HG02970 (cell line): Measurements from ENCODE around the gene GOLGA3.
A peak's percentile ranks its signal among the peaks of the same experiment; 100 is the strongest.
"Not testable (repeated sequence)": the region's sequence is repeated elsewhere in the genome, so short reads cannot be mapped to it uniquely, and the experiment has no call there.

Source experiments
- ATAC-seq: cut with Tn5 transposase; IDR thresholded peaks from one replicate; pipeline ENCODE4 v1.9.1; 2021; ENCODE audit warnings: mild to moderate bottlenecking, moderate library complexity, moderate number of reproducible peaks; ENCODE audit not compliant: unreplicated experiment, low FRiP score

Gene GOLGA3

DNA sequence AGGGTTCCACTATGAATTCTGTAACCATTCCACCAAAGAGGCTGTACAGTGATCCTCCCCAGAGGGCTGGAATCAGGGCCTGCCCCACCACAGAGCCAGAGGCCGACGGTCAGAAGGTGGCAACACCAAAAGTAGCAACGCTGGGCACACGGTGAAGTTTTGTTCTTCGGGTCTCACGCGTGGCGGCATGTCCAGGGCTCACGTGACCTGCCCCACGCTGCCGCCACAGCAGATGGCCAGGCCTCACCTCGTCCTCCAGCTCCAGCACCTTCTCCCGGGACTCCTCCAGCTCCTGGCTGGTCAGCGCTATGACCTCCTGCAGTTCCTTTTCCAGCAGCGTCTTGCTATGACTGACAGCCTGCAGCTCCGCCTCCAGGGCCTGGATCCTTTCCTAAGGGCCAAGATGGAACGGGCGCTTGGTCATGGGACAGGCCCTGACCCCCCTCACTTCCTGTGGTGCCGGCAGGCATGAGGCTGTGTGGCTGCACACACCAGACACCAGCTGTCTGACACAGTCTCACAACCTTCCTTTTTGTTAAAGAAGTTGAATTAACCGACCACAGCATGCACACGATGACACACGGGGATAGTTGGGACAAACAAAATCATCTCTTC is 44.6 kb downstream of the GOLGA3 start:
- no peak for ATAC-seq

- ATAC-seq = no peak
Measured at GRCh38 chr12:132781938-132782337, 46.7 kb downstream of the GOLGA3 start.

DNA sequence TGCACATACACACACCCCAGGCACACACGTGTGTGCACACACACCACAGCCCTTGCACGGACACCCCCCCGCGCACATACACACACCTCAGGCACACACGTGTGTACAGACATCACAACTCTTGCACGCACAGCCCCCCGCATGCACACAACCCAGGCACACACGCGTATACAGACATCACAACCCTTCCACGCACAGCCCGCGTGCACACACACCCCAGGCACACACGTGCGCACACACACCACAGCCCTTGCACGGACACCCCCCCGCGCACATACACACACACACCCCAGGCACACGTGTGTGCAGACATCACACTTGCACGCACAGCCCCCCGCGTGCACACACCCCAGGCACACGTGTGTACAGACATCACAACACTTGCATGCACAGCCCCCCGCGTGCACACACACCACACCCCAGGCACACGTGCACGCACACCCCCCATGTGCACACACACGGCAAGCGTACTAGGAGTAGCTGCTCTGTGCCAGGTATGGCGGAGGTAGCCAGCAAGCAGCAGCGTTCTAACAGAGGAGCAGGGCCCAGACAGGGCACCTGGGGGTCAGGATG is 48.8 kb downstream of the GOLGA3 start:
- ATAC-seq = no peak

DNA sequence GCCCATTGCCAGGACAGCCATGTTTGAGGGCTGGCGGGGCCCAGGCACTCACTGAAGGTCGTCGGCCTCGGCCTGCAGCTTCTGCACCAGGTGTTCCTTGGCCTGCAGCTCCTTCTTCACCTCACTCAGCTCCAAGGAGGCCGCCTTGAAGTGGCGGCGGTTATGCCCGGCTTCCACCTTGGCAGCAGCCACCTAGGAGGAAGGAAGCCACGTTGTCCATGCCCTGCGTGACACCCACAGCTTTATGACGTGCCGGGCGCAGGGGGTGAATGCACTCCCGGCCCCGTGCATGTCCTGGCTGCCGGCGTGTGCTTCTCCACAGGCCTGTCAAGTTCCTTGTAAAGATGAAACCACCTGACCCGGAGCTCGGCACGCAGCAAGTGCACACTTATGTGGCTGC is 51.1 kb downstream of the GOLGA3 start:
- no peak for ATAC-seq

- no peak for ATAC-seq
Measured at GRCh38 chr12:132776816-132777568, 51.7 kb downstream of the GOLGA3 start.

- not testable (repeated sequence) for ATAC-seq
Measured at GRCh38 chr12:132776230-132776625, 52.4 kb downstream of the GOLGA3 start.

DNA sequence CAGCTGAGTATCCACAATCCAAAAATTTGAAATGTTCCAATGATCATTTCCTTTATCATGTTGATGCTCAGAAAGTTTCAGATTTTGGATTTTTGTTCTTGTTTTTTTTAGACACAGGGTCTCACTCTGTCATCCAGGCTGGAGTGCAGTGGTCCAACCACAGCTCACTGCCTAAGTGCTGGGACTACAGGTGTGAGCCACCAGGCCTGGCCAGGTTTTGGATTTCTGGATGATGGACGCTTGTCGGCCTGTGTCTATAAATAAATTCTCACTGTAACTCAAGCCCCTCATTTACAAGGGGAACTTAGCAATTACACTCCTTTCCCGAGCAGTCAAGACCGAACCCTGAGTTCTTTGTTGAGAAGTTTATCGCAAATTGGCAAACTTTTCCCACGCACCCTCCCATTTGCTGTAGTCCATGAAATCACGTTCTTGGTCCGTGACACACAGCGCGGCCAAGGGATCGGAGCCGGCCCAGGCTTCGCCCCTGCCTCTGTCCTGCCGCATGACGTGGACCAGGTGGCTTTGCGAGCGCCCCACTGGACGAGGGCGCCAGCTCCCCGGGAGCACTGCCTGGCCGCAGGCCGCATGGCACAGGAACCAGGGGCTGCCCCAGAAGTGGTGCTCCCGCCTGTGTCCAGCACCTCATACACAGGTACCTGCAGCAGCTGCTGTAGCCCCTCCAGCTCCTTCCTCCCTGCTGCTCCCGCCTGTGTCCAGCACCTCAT is 53.0 kb downstream of the GOLGA3 start:
- ATAC-seq = no peak

DNA sequence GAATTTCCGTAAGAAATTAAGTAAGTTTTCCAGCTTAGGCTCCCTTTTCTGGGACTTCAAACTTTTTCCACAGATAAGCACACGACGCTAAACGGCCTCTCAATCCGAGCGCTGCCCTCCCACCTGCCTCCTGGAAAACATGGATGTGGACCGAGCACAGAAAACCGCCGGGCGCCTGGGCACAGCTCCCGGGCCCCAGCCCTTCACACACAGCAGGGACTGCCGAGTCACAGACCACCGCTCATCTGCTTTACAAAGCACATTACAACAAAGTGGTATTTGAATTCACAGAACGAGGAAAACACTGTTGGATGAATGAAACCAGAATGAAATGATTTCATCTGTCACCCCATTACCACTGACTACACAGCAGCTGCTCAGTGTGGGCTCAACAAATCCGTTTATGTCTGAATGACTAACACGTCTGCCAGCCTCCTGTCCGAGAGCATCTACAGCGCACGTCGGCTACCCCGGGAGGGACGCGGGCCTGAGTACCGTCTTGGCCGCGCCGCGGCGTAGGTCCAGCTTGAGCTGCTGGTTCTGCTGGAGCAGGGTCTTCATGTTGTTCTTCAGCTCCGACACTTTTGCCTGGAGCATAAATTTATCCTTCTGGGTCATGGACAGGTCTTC is 53.9 kb downstream of the GOLGA3 start:
- ATAC-seq = no peak

DNA sequence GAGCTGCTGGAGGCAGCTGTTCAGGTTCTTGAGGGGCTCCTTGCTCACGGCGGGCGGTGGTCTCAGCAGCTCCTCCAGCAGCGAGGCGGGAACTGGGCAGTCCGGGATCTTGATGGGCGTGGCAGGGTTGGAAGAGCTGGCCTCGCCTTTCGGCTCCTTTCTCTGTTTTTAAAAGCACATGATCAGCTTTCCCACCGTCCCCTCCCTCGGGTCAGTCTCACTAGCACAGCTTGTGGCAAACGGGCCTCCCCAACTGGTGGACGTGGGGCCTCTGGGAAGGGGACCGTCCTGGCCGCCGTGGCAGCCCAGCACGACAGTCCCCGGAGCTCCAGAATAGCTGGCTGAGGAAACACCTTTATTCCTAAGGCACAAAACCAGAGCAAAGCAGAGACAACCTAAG is 54.5 kb downstream of the GOLGA3 start:
- ATAC-seq = no peak

DNA sequence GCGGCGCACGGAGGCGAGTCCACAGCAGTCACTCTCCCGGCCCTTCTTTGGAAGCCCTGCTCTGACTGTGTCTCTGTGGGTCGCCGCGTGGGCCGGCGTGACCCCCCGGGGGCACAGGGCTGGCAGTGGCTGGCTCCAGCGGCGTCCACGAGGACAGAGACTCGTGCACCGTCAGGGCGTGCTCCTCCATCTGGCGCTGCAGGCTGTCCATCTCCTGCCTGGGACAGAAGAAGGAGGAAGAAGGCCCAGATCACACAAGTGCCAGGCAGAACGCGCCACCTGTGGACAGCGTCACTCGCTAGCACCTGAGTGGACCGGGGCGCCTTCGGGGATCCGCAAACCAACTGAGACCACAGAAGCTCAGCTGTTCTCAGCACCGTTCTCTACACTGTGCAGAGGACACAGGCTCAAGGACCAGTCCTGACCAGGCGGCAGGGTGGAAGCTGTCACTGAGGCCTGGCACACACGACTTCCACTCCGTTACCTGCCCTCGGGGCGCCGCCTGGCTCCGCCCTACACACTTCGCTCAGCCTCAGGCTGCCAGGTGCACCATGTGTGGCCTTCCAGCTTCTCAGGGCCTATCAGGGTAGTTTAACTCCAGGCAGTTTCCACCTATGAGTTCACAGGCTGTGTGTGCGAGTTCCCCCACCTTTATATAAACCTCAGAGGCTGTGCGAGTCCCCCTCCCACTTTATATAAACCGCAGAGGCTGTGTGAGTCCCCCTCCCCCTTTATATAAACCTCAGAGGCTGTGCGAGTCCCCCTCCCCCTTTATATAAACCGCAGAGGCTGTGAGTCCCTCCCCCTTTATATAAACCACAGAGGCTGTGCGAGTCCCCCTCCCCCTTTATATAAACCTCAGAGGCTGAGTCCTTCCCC is 55.4 kb downstream of the GOLGA3 start:
- ATAC-seq = no peak

DNA sequence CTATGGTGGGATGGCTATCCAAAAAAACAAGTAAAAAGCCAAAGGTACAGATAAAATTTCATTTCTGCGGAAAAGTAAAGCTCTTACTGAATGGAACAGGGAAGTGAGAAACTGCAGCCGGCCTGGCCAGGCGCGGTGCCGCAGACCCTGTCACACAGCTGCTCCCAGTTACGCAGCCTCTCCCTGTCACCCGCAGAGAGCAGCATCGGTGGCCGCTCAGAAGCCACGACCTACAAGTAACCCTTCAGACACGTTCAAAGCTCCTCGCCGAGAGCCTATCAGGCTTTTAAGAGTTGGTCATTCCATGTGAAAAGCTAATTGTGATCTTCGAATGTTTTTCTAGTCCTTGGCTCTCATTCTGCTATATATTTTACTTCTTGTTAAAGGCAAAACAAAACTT is 56.1 kb downstream of the GOLGA3 start:
- ATAC-seq = no peak

DNA sequence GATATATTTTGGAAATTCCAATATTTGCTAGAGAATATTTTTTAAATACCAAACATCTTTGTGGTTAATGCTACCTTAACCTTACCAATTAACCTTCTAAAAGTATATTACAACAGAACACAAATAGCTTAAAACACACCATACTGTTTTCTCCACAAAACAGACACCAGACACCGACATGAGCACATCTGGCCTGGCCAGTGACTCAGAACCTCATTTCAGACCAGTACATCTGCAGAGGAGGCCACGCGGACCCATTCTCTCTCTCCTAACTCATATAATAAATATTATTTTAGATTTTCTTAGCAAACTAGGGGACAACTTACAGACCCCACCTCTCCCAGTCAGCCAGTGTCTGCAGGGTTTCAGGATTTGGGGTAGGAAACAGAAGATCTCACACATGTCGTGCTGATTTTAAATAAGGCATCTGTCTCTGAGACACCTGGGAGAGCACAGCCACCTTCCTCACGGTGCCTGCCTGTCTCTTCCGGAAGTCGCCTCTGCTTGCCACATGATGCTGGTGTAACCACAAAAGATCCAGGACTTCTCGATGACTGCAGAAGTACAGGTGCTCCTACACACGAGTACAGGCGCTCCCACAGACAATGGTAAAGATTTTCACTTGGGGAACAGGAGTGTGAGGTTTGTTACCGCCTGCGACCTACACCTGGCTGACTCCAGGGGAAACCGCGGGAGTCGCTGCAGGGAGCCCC is 57.4 kb downstream of the GOLGA3 start:
- no peak for ATAC-seq

GRCh38 chr12:132766380-132767085 is 62.1 kb downstream of the GOLGA3 start:
- ATAC-seq = no peak

DNA sequence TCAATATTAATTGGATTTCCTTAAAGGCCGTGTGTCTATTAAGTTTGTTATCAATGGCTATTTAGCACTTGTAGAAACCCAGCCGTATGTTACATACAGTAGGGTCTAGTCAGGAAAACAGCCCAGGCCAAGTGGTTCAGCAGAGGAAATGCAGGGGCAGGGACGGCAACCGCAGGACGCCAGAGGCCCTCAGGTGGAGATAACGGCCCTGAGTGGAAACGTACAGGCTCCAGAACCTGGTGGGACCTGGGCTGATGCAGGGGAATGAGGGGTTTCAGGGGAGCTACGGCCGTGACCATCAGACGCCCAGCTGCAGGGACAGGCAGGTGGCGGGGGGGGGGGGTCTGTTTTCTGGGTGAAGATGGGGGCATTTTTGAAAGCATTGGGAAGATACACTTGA is 63.3 kb downstream of the GOLGA3 start:
- ATAC-seq = no peak

GRCh38 chr12:132764231-132764630 is 64.4 kb downstream of the GOLGA3 start:
- no peak for ATAC-seq

- ATAC-seq = peak; percentile 63
Measured at GRCh38 chr12:132761921-132762583, 66.6 kb downstream of the GOLGA3 start.

DNA sequence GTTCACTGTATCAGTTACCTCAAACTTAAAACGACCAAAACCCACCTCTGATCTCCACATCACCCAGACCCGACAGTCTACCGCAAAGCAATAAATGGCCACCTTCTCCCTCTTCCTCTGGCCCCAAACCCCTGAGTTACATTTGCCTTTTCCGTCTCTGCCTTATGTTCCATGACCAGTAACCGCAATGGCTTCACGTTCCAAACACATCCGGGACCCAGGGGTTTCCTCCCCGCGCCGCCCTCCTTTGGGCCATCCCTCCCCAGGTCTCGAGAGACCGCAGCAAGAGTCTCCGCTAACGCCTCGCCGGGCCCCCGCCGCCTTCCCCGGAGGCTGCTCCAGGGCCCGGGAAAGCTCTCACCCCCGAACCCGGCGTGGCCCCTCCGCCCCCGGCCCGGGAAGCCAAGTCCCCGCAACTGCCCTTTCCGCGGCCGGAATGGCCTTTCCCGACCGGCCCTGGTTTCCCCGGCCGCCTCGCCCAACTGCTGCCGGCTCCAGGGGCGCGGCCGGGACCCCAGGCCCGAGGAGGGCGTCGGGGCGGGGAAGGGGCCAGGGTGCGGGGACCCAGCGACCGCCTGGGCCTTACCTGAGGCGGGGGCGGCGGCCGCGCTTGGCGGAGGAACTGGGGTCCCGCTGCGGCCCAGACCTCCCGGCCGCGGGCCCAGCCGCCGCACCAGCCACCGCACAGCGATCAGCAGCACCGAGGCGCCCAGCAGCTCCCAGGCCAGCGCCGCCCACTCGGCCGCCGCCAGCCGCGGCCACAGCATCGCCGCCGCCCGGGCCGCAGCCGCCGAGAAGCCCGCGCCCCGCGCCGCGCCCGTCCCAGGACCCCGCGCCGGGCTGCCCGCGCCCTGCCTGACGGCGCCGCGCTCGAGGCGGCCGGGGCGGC is 67.4 kb downstream of the GOLGA3 start, which contains the start of gene ANKLE2:
Gene ANKLE2, minus strand, starts transcription at position 801 of the 889 bp plus-strand sequence. Its CDS starts 34 bp downstream, at position 767.
- ATAC-seq = peak; percentile 26
